Stimulated activated naive CD8-positive, alpha-beta T cell treated with anti-CD3 and anti-CD28 coated beads, Interleukin-15, Interleukin-2, amounts not matched to agents 100 U/mL and 50 U/mL, for 24 hours (primary cell): ENCODE results near the gene TP73.
A peak's percentile ranks its signal among the peaks of the same experiment; 100 is the strongest.

Experiments
- ATAC-seq: fragments of 150-1000 bp; cut with Tn5 transposase; one replicate; pipeline ENCODE4 v1.10.0; 2021
- DNase-seq: peaks from one replicate; pipeline ENCODE4 v3.0.0; 2021

Gene TP73

GRCh38 chr1:3673381-3674099 is 21.2 kb downstream of the TP73 start:
- DNase-seq: no peak
- no peak for ATAC-seq

GRCh38 chr1:3674100-3675094 is 22.1 kb downstream of the TP73 start:
- no peak for ATAC-seq

GRCh38 chr1:3675436-3675835 is 23.1 kb downstream of the TP73 start:
- DNase-seq (no peak), ATAC-seq (no peak)

More at GRCh38 chr1:3674100-3675094, 22.1 kb downstream of the TP73 start:
- no peak for DNase-seq

DNA sequence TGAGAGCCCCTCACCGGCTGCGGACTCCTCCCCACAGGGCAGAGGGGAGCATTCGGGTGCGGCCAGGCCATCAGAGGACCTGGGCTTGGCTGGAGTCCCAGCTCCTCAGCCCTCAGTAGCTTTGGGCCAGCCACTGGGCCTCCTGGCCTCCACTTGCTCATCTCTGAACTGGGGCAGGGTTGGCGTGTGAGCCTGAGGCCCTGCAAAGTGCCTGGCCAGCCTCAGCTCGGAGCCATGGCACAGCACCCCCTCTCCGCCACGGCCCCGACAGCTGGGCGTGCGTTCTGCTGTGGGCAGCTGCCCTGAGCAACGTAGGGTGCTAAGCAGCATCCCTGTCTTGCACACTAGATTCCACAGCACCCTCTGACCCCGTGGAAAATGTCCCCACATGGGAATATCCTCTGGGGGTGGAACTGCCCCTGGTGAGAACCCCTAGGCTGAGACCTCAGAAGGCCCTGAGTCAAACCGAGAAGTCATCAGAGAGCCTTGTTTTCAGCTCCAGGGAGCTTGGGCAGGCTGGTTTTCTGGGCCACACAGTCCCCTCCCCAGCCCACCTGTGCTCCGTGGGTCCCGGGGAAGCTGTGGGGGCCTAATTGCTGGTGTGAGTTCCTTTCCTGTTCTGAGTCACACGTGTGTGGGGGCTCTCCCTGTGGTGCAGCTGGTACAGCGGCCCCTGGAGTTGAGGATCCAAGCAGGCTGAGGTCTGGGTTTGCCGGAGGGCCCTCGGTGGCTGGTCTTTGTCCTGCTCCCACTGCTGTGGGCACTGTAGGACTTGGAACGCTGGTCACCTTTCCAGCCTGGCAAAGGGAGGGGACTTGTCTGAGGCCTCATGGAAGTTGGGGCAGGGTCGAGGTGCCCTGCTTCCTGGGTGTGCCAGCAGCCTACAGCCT is 24.5 kb downstream of the TP73 start:
- peak; percentile 45 for DNase-seq
- peak; percentile 61 for ATAC-seq

GRCh38 chr1:3677484-3677883 is 25.2 kb downstream of the TP73 start:
- ATAC-seq: peak; percentile 4
- no peak for DNase-seq

GRCh38 chr1:3678361-3679097 is 26.2 kb downstream of the TP73 start:
- DNase-seq (no peak), ATAC-seq (no peak)

DNA sequence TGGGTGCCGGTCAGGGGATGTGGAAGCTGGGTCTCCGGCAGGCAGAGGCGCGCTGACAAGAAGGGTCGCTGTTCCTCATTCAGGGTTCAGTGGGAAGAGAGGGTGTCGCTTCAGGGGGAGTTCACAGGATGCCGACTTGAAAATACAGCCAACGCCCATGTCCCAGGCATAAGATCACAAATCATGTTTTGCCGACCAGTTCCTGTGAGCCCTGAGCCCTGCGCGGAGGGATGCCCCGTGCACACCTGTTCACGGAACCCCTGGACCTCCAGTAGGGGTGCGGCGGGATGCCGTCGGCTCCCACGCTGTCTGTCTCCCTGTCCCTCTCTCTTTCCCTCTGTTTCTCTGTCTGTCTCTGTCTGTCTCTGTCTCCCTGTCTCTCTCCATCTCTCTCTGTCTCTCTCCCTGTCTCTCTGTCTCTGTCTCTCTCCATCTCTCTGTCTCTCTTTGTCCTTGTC is 26.8 kb downstream of the TP73 start:
- DNase-seq (no peak), ATAC-seq (no peak)

GRCh38 chr1:3679799-3680453 is 27.6 kb downstream of the TP73 start:
- DNase-seq: no peak
- ATAC-seq: no peak

DNA sequence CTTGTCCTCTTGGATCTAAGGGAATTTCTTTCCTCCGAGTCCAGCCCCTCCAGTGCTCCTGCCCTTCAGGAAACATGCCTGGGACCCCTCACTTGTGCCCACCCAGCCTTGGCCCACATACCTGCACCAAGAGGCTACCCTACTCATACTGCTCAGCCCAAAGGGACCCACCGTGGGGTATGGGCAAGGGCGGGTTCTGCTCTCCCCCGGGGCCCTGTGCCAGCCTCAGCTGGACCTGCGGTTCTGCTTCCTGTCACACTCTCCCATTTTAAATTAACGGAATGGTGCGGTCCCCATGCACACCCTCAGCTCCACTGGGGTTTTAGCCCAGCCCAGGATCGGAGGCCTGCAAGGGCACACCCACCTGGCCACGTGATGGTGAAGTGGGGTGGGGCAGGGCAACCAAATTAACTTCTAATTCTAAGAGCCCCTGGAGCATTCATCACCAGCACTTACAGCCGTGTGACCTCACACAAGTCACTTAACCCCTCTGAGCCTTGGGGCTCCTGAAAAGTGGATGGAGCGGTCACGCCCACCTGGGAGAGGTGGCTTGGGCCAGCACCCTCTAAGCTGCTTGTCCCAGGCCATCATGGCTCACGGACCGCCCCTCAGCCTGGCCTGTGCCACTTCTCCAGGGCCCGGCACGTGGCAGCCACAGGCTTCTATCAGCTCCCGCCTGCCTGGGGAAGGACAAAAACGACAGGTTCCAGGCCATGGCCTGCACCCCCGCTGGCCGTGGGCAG is 28.3 kb downstream of the TP73 start:
- DNase-seq: no peak
- no peak for ATAC-seq

GRCh38 chr1:3681231-3681897 is 29.0 kb downstream of the TP73 start:
- DNase-seq (no peak), ATAC-seq (no peak)

- DNase-seq (no peak), ATAC-seq (no peak)
These were observed 29.8 kb downstream of the TP73 start for GRCh38 chr1:3681898-3682806.

DNA sequence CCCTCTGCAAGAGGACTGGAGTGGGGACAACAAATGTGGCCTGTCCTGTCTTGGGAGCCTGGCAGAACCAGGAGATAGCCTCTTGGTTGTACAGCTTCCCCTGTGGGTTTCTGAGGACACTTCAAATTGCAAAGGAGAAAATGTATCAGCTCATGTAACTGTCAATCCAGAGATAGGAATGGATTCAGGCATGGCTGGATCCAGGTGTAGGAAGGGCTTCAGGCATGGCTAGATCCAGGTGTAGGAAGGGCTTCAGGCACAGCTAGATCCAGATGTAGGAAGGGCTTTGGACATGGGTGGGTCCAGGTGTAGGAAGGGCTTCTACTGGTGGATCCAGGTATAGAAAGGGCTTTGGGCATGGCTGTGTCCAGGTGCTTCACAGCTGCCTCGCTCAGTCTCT is 30.9 kb downstream of the TP73 start:
- ATAC-seq: no peak
- DNase-seq: no peak

DNA sequence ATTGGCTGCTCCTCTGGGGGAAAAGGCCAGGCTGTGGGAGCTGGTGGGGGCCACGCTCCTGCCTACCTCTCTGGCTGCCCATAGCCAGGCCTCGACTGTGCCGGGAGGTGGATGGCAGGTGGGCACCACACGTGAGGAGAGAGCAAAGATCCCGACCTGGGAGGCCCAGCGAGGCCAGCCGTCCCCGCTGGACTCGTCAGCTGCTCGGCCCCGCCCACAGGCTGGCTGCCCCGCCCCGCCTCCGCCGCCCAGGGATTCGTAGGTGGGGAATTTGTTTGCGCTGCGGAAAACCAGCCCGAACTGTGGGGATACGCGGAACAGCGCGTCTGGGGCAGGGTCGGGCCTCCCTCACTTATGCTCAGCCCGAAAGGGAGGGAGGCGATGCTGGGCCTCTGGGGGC is 31.7 kb downstream of the TP73 start:
- no peak for ATAC-seq
- DNase-seq: no peak

- DNase-seq: no peak
- ATAC-seq: no peak
These were observed 32.9 kb downstream of the TP73 start for GRCh38 chr1:3685222-3685621.

GRCh38 chr1:3685906-3686305 is 33.6 kb downstream of the TP73 start:
- no peak for ATAC-seq
- no peak for DNase-seq

DNA sequence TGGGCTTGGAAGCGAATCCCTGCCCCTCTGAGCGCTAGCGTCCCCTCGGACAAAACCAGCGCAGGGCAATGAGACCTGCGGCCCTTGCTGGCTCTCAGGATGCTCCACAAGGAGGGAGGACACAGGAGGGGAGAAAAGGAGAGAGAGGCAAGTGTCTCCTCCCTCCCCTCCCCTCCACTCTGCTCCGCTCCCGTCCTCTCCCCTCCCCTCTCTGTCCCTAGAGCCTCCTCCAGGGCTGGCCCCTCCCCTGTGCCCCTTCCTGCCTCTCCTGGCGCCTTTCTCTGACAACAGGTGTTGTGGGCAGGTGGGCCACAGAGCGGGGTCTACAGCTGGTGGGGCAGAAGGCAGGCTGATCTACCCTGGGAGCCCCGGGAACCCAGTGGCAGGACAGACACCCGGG is 35.2 kb downstream of the TP73 start:
- ATAC-seq: no peak
- DNase-seq: no peak

DNA sequence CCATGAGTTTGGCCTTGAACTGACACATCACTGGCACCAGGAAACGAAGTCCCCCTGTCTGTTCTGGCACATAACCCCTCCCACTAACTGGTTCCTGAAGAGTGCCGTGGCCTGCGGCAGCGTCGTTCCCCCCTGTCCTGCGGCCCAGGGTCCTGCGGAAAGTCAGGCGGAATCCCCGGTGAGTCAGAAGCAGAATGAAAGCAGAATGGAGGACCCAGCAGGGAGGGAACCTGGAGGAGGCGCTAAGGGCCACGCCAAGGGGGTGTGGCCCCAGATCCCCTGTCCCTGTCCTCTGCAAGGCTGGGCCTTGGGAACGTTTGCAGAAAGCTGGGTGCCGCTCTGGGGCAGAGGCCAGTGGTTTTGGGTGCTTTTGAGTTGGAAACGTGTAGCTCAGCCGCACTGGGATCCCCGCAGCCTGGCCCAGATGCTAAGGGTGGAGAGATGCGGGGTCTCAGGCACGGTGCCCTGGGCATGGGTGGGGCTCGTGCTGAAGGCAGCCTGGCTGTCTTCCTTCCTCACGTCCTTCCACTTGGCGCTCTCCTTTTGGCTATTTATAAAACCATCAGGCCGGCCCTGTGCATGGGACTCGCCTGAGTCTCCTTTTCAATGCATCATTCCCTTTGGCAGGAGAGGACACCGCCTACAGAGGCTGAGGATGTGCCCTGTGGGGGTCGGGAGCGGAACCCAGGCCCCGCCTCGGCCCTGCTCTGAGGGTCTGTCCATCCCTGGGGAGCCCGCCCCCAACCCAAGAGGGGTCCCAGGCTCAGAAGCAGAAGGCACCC is 36.2 kb downstream of the TP73 start:
- DNase-seq (no peak), ATAC-seq (no peak)
